Measurements from ENCODE around the gene CIDEB.

The CIDEB gene

DNA sequence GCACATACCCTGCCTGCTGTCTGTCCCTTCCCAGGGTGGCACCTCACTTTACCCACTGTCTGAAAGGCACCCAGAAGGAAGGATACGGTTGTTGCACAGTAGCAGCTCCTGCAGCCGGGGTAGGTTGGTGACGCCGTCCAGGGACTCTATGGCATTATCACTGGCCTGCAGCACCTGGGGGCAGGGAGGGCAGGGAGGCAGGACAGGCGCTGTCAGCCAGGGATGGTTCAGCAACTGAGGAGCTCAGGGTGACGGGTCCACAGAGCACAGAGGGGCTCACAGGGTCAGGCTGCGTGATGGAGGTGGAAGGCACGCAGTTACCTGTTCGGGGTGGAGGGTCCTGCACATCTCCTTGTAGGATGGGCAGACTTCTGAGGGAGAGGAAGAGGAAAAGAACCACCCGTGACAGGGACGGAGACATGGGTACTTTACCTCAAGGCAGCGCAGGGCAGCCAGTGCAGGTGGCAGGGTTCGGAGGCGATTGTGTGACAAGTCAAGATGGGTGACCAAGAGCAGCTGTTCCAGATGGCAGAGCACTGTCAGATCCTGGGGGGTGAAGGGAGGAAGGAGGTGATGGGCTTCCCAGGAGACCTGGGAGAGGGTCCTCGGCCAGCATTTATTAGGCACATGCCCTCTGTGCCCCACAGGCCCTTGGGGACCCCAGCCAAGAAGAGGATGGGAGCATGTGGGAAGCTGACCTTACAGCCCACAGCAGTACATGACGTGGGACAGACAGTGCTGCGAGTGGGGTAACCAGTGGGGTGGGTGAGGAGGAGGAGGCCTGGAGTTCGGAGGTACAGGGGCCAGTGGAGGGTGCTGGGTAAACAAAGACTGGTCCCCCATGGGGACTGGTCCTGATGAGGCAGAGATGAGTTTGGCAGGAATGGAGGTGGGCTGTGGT lies 41.2 kb downstream of the CIDEB start:
- DNase-seq: no peak

DNA sequence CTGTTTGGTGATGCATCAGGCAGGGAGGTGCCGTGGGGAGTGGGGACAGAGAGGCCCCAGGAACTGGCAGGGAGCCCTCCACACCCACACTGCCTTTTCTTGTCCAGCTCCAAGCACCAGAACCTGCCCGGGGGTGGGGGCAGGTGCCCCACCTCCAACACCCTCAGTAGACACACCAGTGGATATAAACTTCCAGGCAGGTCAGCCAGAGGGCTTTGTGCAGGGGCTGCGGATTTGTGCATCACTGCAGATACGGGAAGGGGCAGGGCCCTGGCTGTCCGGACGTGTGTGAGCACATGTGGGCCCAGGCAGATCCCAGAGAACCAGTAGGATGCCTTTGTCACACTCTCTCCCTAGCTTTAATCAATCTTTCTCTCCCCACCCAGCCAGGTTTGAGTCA lies 43.5 kb downstream of the CIDEB start:
- no peak for DNase-seq

DNA sequence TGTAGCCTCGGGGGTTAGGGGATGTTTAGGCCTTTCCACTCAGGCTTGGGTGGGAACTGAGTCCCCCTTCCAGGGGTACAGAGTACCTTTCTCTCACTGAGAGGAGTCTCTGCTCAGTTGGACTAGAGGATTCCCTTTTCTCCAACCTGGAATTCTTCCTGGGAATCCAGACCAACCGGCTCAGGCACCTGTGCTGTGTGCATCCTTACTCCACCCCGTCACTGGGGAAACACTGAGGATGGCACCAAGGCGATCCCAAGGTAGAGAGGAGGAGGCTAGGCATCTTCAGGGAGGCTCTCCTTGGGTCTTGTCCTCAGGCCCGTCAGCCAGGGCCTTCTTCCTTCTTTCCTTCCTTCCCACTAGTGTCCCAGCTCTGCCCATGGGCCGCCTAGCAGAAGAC lies 43.9 kb downstream of the CIDEB start:
- no peak for DNase-seq

DNA sequence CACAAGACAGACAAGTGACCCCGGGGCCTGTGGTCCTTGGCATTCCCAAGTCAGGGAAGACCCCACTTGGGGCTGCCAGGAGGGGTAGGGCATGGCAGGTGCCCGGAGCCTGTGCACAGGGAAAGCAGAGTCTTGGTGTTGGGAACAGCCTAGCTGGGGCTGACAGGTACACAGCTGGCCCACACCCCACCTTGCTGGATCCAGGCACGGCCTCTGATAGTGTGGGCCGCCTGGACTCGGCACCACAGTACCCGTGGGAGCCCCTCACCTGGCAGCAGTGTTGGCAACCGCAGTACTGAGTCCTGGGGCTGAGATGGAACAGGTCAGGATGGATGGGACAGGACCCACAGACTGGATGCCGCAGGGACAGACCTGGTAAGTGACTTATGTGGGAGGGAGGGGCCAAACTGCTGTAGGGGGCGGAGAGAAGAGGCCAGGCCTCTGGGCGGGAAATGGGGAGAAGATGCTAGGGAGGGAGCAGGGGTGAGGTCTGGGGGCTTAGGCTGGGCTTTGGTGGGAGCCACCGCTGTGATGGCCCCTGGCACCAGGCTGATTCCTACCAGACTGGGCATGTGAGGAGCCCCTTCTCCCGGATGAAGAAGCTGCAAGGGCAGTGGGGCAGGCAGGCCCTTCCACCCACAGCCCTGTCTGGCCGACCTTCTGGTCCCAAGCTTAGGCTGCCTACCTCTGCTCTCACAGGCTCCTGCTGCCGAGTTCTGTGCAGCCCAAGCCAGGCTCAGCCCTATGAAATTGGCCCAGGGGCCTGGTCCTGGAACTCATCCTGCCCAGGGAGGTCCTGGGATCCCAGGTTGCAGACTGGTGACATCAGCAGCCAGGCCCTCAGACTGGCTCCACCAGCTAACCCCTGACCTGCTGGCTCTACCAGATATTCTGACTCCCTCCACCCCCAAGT lies 44.7 kb downstream of the CIDEB start, which contains the start of gene TGM1:
TSS of gene TGM1 (minus strand) at position 357 of the 913 bp plus-strand sequence. CDS start 825 bp downstream, outside the sequence.
- no peak for DNase-seq

DNA sequence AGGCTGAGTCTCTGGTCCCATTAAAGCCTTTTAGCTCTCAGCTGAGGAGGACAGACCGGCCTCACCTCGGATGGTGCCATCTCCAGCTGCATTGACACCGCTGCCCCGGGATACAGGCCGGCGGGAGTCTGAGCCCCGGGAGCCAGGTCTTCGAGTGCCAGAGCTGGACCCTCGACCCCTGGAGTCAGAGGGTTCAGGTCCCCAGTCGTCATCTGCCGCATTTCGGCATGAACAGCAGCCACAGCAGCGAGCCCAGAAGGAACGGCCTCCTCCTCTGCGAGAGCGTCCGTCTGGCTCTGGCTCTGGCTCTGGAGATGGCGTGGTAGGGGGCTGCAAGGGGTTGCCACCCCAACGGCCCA lies 45.8 kb downstream of the CIDEB start:
- DNase-seq: no peak

DNA sequence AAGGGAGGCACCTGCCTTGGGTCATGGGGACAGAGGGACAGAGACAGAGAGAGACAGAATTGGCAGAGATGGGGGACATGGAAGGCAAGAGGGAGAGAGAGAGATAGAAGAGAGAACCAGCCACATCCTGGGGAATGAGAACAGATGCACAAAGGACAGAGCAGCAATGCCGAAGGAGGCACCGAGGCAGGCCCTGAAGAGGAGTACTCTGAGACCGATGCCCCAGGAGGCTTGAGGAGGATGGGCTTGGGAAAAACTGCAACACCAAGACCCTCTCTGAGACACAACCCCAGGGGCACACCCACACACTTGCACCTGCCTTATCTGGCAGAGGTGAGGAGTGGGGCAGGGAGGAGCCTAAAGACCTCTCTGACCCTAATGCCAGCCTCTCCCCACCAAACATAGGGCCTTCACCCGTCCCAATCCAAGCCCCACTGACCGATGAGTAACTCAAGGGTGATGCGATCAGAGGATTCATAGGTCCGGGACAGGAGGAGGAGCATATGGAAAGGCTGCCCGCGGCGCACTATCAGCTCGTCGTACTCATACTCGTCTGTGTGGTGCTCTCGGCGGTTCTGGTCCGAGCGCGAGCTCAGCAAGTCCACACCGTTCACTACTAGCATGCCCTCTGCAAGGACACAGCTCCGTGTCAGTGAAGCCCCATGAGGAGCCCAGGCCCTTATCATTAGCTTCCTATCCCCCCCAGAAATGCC lies 46.4 kb downstream of the CIDEB start:
- no peak for DNase-seq

DNA sequence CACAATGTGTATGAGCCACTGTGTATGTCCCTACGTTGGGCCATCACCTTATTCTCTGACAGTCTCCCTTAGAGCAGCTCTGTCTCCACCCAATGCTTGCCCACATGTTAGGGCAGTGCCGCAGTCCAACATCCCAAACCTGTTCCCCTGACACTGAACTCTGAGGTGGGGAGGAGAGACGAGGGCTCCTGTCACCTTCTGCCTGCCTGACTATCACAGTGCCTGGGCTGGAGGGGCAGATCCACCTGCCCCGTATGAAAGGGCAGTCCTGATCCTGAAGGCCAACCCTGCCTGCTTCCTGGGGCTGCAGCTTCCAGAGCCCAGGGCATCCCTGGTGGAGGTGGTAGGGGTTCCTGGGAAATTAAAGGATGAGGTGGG lies 47.0 kb downstream of the CIDEB start:
- DNase-seq: no peak

DNA sequence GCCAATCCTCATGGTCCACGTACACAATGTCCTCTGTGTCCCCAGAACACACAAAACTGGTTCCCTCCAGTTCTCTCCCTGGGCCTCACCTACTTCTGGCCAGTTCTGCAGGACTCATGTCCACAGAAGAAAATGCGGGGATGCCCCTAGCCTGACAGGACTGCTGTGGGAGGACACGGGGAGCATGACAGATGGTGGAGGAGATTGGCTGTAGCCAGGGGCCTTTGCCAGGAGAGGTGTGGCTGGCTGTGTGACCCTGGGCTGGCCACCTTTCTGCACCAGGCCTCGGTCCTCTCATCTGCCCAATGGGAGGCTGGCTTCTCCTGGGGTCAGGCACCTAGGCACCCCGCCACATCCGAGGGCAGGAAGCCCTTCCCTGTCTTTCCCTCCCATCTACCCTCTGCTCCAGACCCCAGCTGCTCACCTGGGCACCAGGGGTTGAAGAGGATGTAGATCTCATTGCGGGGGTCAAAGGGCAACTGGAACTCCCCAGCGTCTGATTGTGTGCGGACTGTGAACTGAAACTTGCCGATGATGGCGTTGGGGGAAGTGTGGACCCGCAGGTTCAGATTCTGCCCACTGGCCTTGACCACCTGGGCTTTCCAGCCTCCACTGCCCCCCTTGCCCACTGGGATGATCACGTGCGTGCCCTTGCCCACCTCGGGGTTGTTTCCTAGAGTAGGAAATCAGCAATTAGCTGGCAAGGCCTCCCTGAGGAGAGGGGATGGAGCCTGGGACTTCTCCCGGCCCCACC lies 47.6 kb downstream of the CIDEB start:
- DNase-seq: no peak

DNA sequence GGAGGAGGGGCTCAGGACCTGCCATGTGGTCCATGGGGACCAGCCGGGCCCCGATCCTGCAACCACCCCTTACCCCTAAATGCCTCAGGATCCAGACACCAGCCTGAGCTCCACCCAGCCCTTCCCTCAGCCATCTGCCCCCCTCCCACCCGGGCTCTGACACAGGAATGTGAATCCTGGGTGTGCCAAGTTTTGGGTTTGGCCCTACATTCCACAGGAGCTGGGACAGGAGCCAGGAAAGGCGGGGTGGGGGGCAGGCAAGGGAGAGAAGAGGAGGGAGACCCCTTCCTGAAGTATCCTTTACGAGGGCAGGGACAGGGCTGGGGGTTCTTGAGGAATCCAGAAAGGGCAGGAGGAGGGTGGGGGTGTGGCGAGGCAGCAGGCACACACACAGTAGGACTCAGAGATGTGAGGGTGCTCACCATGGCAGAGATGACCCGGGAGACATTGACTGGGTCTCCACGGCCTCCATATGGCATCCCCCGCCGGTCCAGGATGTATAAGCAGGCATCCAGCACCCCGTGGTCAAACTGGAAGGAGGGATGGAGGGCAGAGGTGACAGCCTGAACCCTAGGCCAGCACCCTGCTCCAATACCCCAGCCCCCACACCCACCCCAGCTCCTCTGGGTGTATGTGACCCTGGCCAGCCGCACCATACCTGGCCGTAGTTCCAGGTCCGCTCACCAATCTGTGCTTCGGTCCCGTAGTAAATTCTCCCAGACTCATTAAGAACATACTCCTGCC lies 48.3 kb downstream of the CIDEB start:
- no peak for DNase-seq

DNA sequence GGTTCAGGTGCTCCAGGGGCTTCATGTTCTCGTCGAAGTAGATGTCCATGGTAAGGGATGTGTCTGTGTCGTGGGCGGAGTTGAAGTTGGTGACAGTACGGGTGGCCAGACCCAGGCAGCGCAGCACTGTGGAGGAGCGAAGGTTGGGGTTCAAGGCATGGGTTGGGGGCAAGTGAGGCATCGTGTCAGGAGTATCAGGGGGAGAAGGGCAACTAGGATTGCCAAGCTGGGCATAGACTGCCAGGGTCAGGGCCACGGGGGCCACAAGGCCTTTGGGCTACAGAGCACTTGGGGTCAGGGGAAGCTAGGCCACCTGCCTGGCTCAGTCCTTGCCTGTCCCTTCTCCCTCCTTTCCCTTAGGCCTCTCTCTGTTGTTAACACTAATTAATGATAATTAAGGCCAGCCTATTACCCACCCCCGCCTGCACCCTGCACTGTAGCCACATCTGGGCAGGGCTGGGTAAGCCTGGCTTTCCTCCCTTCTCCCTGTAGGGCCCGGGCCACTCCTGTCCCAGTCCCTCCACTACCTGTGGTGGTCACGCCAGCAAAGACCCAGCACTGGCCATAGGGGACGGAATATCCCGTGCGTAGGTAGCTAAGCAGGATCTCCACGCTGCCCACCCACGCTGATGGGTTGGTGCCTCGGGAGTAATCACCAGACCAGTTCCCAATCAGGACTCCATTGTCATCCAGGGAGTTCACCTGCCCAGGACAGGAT lies 49.1 kb downstream of the CIDEB start:
- DNase-seq: no peak

DNA sequence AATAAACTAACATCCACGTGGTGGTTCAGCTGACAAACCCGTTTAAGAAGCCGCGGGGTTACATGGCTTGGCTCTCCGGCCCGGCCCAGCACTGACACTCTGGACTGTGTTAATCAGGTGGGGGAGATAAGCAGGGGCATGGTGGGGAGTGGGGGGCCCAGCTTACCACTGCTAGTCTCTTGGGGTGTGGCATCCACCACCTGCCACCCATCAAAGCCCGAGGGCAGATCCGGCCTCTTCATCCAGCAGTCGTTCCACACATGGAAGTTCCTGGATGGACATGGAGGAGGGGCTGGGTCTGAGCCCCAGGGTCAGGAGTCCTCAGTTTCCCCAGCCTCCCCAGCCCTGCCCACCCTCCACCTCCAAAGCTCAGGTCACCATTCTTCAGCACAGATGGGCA lies 49.7 kb downstream of the CIDEB start:
- DNase-seq: no peak

DNA sequence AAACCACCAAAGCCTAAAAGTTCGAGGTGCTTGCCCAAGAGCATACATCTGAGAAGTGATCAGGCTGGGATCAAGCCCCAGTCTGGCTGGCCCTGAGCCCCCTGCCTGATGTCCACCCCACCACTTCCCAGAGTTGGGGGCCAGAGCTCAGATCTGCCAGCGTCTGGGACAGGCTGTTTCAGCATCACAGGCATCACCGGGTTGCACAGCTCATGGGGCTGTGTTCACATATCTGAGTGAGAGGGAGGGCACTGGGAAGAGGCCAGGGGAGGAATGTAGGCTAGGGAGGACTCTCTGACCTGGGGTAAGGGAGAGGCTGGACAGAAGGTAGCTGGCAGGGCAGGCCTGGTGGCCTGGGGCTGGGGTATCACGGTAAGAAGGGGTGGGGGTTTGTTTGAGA lies 50.8 kb downstream of the CIDEB start:
- no peak for DNase-seq

DNA sequence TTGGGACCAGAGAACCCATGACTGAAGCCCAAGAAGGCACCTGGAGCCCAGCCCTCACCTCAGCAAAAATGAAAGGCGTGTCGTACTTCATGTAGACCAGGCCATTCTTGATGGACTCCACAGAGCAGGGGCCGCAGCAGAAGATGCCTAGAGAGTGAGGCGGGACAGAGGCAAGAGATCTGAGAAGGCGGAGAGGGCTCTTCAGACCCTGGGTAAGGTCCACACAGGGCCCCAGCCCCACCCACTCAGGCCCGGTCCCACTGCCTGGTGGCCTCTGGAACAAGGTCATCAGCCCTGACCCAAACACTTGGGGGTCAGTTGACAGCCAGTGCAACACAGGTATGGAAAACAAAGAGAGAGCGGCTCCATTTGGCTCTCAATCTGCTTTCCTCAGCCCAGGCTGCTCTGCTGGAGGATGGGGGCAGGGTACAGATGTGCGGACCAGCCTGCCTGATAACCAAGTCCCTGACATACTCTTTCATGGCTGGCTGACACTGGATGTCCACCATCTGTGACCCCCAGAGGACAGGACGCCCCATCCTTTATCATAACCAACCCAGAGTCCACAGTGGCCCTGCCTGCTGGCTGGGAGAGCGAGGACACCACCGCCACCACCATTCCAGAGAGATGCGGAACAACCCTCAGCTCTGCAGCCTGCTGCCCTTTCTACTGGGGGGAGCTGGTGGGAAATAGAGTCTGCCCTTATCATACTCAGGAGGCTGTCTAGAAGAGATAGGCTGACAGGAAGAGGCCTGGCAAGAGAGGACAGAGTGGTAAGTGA lies 51.7 kb downstream of the CIDEB start:
- no peak for DNase-seq

DNA sequence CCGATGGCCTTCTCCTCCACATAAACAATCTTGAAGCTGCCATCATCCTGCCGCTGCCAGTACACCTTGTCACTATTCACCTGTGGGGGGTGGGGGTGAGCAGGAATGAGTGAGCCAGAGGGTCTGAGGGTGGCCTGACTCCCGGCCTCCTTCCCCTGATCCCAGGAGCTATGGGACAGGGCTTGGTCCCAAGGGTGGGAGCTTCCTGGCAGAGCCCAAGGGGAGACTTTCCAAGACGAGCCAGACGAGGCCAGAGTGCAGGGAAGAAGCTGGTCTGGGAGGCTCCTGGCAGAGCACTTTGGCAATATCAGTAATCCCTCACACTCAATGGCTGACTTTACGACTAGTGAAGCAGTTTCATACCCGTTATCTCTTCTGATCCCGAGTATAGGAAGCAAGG lies 52.3 kb downstream of the CIDEB start:
- DNase-seq: no peak

Measured in midbrain (tissue), 1 donor.